HepG2 (cell line): ENCODE measurements around the gene PIEZO1. TPM values are rescaled to one million over a fixed set of nuclear protein-coding genes. Genes with fewer than 3 reads are reported as not detected.

Experiments
- ATAC-seq: fragments of 200-7000 bp; cut with Tn5 transposase; 3 replicates; pipeline ENCODE4 v1.9.1; 2020; ENCODE audit warnings: mild to moderate bottlenecking, moderate library complexity
- BruUV-seq: library from RNA; stranded (reverse); fragments of 400-500 nt; replicated peaks from 2 replicates; lab custom pipeline; 2021; lab: Mats Ljungman, UMichigan
- CTCF ChIA-PET: fragments of 300-600 bp; formaldehyde crosslinking; extraction: SDS; loops from one replicate; lab custom pipeline; 2021; ENCODE audit warnings: low total read pairs, inconsistent platforms, low intra/inter-chr PET ratio; lab: Yijun Ruan, JAX
- POLR2A ChIA-PET: fragments of 350-600 bp; sonication (Branson Sonifier 250); formaldehyde crosslinking; loops from one replicate; lab custom pipeline; 2020; ENCODE audit warnings: antibody characterized with exemption, inconsistent platforms; lab: Yijun Ruan, JAX
- DNase-seq: peaks from one replicate; pipeline ENCODE4 v3.0.0-alpha.2; 2015; ENCODE audit warnings: low spot score
- FAIRE-seq: peaks from 3 replicates; lab custom pipeline; 2011; peaks lifted over from hg19 to GRCh38; lab: Jason Lieb, UNC
- H2AFZ ChIP-seq: one replicate; pipeline ENCODE4 v1.6.1; 2011; ENCODE audit warnings: low read length, inconsistent platforms
- H3K27ac ChIP-seq: fragments of 300-600 bp; 3 replicates; pipeline ENCODE4 v1.8.0; 2011; ENCODE audit warnings: mixed run types, mild to moderate bottlenecking, mixed read lengths, low read length, inconsistent platforms; ENCODE audit not compliant: insufficient read depth; ENCODE audit errors: extremely low read length
- H3K27me3 ChIP-seq, 2 experiments: fragments of 200-600 bp in 1 of 2; 2 replicates in 1 of 2; 3 replicates in 1 of 2; pipeline versions ENCODE4 v1.6.0 to v1.8.0; 2011; ENCODE audit warnings: low read length in 2 of 2, mild to moderate bottlenecking in 2 of 2, moderate library complexity in 2 of 2, inconsistent platforms in 1 of 2; ENCODE audit not compliant: insufficient read depth in 2 of 2, control insufficient read depth in 1 of 2
- H3K36me3 ChIP-seq, 2 experiments: fragments of 200-600 bp in 1 of 2; replicated peaks in 1 of 2; 2 replicates in 1 of 2; 3 replicates in 1 of 2; pipeline versions ENCODE4 v1.5.1 to v1.8.0; 2011; ENCODE audit warnings: low read length in 2 of 2, inconsistent platforms in 1 of 2; ENCODE audit not compliant: insufficient read depth in 2 of 2, control insufficient read depth in 1 of 2
- H3K4me1 ChIP-seq: 2 replicates; pipeline ENCODE4 v1.5.1; 2012; ENCODE audit warnings: low read length, inconsistent platforms; ENCODE audit not compliant: insufficient read depth
- H3K4me2 ChIP-seq: 2 replicates; pipeline ENCODE4 v1.6.0; 2011; ENCODE audit warnings: low read depth, low read length, inconsistent platforms
- H3K4me3 ChIP-seq, 3 experiments: fragments of 200-600 bp in 1 of 3; sonication (generic), shearing (Covaris generic) in 1 of 3; replicated peaks in 1 of 3; 2 replicates each; pipeline ENCODE4 v1.5.1; 2011 to 2016; ENCODE audit warnings: low read length in 3 of 3, inconsistent platforms in 2 of 3, low read depth in 2 of 3, mild to moderate bottlenecking in 2 of 3, control low read depth in 1 of 3, mixed read lengths in 1 of 3; ENCODE audit not compliant: insufficient read depth in 1 of 3
- H3K79me2 ChIP-seq: one replicate; pipeline ENCODE4 v1.6.1; 2011; ENCODE audit warnings: low read length, inconsistent platforms; ENCODE audit not compliant: insufficient read depth
- H3K9ac ChIP-seq: 2 replicates; pipeline ENCODE4 v1.6.0; 2011; ENCODE audit warnings: mild to moderate bottlenecking, low read depth, low read length, inconsistent platforms; ENCODE audit not compliant: insufficient read depth
- H3K9me3 ChIP-seq: 2 replicates; pipeline ENCODE4 v1.5.1; 2012; ENCODE audit warnings: mild to moderate bottlenecking, low read length
- H4K20me1 ChIP-seq: 2 replicates; pipeline ENCODE4 v1.6.0; 2011; ENCODE audit warnings: inconsistent platforms, mild to moderate bottlenecking, low read length, moderate library complexity; ENCODE audit not compliant: insufficient read depth
- ARNTL ChIP-seq: sonication (generic); formaldehyde crosslinking; IDR thresholded peaks from 2 replicates; pipeline ENCODE4 v1.4.0; 2020; ENCODE audit warnings: mild to moderate bottlenecking, missing genetic modification reagents
- E2F1 ChIP-seq: sonication (generic); formaldehyde crosslinking; IDR thresholded peaks from 2 replicates; pipeline ENCODE4 v1.5.0; 2020; ENCODE audit warnings: missing genetic modification reagents
- HNF1A ChIP-seq, 2 experiments: sonication (generic) in 1 of 2; formaldehyde crosslinking in 1 of 2; IDR thresholded peaks; 2 replicates each; pipeline versions ENCODE4 v1.4.0 to v1.6.1; 2016 to 2020; ENCODE audit warnings: borderline replicate concordance in 1 of 2, low read depth in 1 of 2, mild to moderate bottlenecking in 1 of 2, missing genetic modification reagents in 1 of 2
- KMT2A ChIP-seq: sonication (generic); formaldehyde crosslinking; IDR thresholded peaks from 2 replicates; pipeline ENCODE4 v1.4.0; 2020; ENCODE audit warnings: missing genetic modification reagents
- SRSF9 ChIP-seq: fragments of 200-400 bp; formaldehyde crosslinking; IDR thresholded peaks from 2 replicates; pipeline ENCODE4 v1.6.1; 2018; ENCODE audit warnings: borderline replicate concordance, mild to moderate bottlenecking, low read depth, low read length; ENCODE audit not compliant: insufficient read depth, poor library complexity, severe bottlenecking
- ZFP82 ChIP-seq: sonication (generic); formaldehyde crosslinking; IDR thresholded peaks from 2 replicates; pipeline ENCODE4 v1.5.1; 2020; ENCODE audit warnings: mild to moderate bottlenecking, missing genetic modification reagents, borderline replicate concordance
- ZNF264 ChIP-seq: sonication (generic); formaldehyde crosslinking; IDR thresholded peaks from 2 replicates; pipeline ENCODE4 v1.4.0; 2020; ENCODE audit warnings: missing genetic modification reagents
- WGBS: methylation state at CpG from one replicate; pipeline ENCODE4 v1.1.6; 2017; ENCODE audit warnings: low lambda C conversion rate; 5-methylcytosine and 5-hydroxymethylcytosine counted together
- in situ Hi-C: cut with HindIII; loops from 2 replicates; pipeline ENCODE4 v1.10.0; 2017; ENCODE audit warnings: low pct_unique_long_range_greater_than_20kb; ENCODE audit not compliant: extremely low pct_ligation_motif_present
- intact Hi-C: fragments of 100-400 bp; cut with micrococcal nuclease; formaldehyde crosslinking; loops from one replicate; pipeline ENCODE4 v1.10.0; 2022; ENCODE audit not compliant: unreplicated experiment
- polyA plus RNA-seq, 8 experiments: library from polyadenylated mRNA; depleted of rRNA in 3 of 8; stranded (reverse) in 7 of 8; unstranded in 1 of 8; fragments of >200 nt; fragmentation: Illumina TruSeq in 4 of 8; extraction: Trizol in 4 of 8; gene quantifications; 2 replicates each; pipeline versions ENCODE4 v1.2.1 to v1.2.3, GENCODE V29; 2011 to 2016; ENCODE audit warnings: low read depth in 4 of 8, missing spikeins in 1 of 8, mixed read lengths in 1 of 8; ENCODE audit not compliant: insufficient read depth in 1 of 8
- total RNA-seq, 5 experiments: library from RNA; depleted of rRNA; stranded (reverse); fragments of >200 nt; fragmentation: Illumina TruSeq; extraction: Trizol; gene quantifications; 2 replicates each; pipeline ENCODE4 v1.2.3, GENCODE V29; 2016; ENCODE audit warnings: low read depth in 1 of 5
- TF ChIP-seq, protein P1 (sequence below): sonication (generic); formaldehyde crosslinking; IDR thresholded peaks from 2 replicates; pipeline ENCODE4 v1.5.1; 2020; ENCODE audit warnings: missing genetic modification reagents, mild to moderate bottlenecking, borderline replicate concordance

The PIEZO1 gene
- total and polyA plus RNA-seq, 2 of the 13 experiments (the other 11 are each of a cell fraction or from before 2014, with no cell fraction given) = 67.9 to 85.0 TPM

GRCh38 chr16:88688013-88688778 is 96.8 kb downstream of the PIEZO1 start:
- WGBS = 12% methylated on average over 19 of the region's 28 CpGs
- peaks cover 3% of the 10 kb centered on the region; the same call in 1 of the 2 replicates for H4K20me1 ChIP-seq
- no peaks in the 10 kb centered on the region for H3K79me2 ChIP-seq
- no peak overlapping the region for H3K9ac ChIP-seq
- no TSS peak for BruUV-seq
- no peak for FAIRE-seq
- peak overlapping the region; percentile 26; the same call in 1 of the 2 replicates for H3K4me2 ChIP-seq
- peaks cover 42% of the 10 kb centered on the region for H3K4me1 ChIP-seq
- intact Hi-C loops = no loop called here
- H3K27ac ChIP-seq = no peak overlapping the region
- H3K9me3 ChIP-seq = no peaks in the 10 kb centered on the region
- H3K4me3 ChIP-seq = peak overlapping the region in 1 of 3 experiments; percentile 3; a peak in 1 of 6 replicates
- DNase-seq = no peak
- ATAC-seq = no peak
- ChIA-PET CTCF (no interaction called here), POLR2A (interaction anchor here (0.7 to 2.6 kb wide), 5 partner anchors 12 to 105 kb away, joined by 3 to 11 read pairs (median 3); partner anchors contain the start of gene MVD)
- H3K27me3 ChIP-seq = peaks cover 32 to 88% of the 10 kb centered on the region in 2 experiments
- no peaks in the 10 kb centered on the region for H3K36me3 ChIP-seq
- no peak overlapping the region for H2AFZ ChIP-seq
- in situ Hi-C loops = no loop called here
- TF ChIP-seq ARNTL (CRISPR knock-in tag) (no peak), SRSF9 (no peak), ZNF264 (CRISPR knock-in tag) (no peak), HNF1A (IDR thresholded peaks at IDR 0.05; ENCODE audit: low read depth) (no peak), HNF1A (CRISPR knock-in tag; IDR thresholded peaks at IDR 0.05; ENCODE audit: borderline replicate concordance) (0 out of 2 replicates have a peak, but pooled peaks have one; percentile 10), KMT2A (CRISPR knock-in tag) (no peak), ZFP82 (CRISPR knock-in tag) (no peak), E2F1 (CRISPR knock-in tag) (no peak)
- TF ChIP-seq, protein P1, sequence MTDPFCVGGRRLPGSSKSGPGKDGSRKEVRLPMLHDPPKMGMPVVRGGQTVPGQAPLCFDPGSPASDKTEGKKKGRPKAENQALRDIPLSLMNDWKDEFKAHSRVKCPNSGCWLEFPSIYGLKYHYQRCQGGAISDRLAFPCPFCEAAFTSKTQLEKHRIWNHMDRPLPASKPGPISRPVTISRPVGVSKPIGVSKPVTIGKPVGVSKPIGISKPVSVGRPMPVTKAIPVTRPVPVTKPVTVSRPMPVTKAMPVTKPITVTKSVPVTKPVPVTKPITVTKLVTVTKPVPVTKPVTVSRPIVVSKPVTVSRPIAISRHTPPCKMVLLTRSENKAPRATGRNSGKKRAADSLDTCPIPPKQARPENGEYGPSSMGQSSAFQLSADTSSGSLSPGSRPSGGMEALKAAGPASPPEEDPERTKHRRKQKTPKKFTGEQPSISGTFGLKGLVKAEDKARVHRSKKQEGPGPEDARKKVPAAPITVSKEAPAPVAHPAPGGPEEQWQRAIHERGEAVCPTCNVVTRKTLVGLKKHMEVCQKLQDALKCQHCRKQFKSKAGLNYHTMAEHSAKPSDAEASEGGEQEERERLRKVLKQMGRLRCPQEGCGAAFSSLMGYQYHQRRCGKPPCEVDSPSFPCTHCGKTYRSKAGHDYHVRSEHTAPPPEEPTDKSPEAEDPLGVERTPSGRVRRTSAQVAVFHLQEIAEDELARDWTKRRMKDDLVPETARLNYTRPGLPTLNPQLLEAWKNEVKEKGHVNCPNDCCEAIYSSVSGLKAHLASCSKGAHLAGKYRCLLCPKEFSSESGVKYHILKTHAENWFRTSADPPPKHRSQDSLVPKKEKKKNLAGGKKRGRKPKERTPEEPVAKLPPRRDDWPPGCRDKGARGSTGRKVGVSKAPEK (CRISPR knock-in tag) = 0 out of 2 replicates have a peak, but pooled peaks have one; percentile 25
